WERI-Rb-1 (cell line): Measurements from ENCODE around the gene GPR39.

ENCODE experiments used
- DNase-seq: peaks from one replicate; pipeline ENCODE4 v3.0.0-alpha.2; 2020
- H3K27ac ChIP-seq: fragments of 250-450 bp; sonication (Bioruptor Pico); 2 replicates; pipeline ENCODE4 v1.5.1; 2020; ENCODE audit warnings: mild to moderate bottlenecking, moderate library complexity
- H3K27me3 ChIP-seq: fragments of 250-450 bp; sonication (Bioruptor Pico); 2 replicates; pipeline ENCODE4 v1.5.1; 2021; ENCODE audit warnings: mild to moderate bottlenecking, low read depth, moderate library complexity; ENCODE audit not compliant: insufficient read depth, severe bottlenecking
- H3K36me3 ChIP-seq: fragments of 250-450 bp; sonication (Bioruptor Pico); 2 replicates; pipeline ENCODE4 v1.5.1; 2020; ENCODE audit warnings: mild to moderate bottlenecking, moderate library complexity
- H3K4me3 ChIP-seq: 2 replicates; pipeline ENCODE4 v1.5.1; 2011; ENCODE audit warnings: low read depth, mild to moderate bottlenecking, control low read depth, low read length
- H3K9me3 ChIP-seq: fragments of 250-450 bp; sonication (Bioruptor Pico); 2 replicates; pipeline ENCODE4 v1.5.1; 2021; ENCODE audit warnings: mild to moderate bottlenecking, moderate library complexity; ENCODE audit not compliant: severe bottlenecking
- CTCF ChIP-seq: IDR thresholded peaks from 2 replicates; pipeline ENCODE4 v1.5.1; 2011; ENCODE audit warnings: low read depth, mild to moderate bottlenecking, control low read depth, inconsistent platforms, low read length

The GPR39 gene

GRCh38 chr2:132677661-132678060 lies 261.1 kb downstream of the GPR39 start:
- Histone ChIP-seq H3K36me3 (no peaks in the 10 kb centered on the region), H3K27ac (no peak overlapping the region), H3K9me3 (no peaks in the 10 kb centered on the region), H3K4me3 (no peak overlapping the region), H3K27me3 (no peaks in the 10 kb centered on the region)
- no peak for TF ChIP-seq CTCF
- no peak for DNase-seq

GRCh38 chr2:132678483-132678882 lies 261.9 kb downstream of the GPR39 start:
- no peak for TF ChIP-seq CTCF
- H3K9me3 ChIP-seq: no peaks in the 10 kb centered on the region
- H3K36me3 ChIP-seq: no peaks in the 10 kb centered on the region
- no peak overlapping the region for H3K27ac ChIP-seq
- no peak for DNase-seq
- H3K4me3 ChIP-seq: no peak overlapping the region
- no peaks in the 10 kb centered on the region for H3K27me3 ChIP-seq

GRCh38 chr2:132680544-132680943 lies 263.9 kb downstream of the GPR39 start:
- Histone ChIP-seq H3K36me3 (no peaks in the 10 kb centered on the region), H3K27me3 (no peaks in the 10 kb centered on the region), H3K27ac (no peak overlapping the region), H3K9me3 (no peaks in the 10 kb centered on the region), H3K4me3 (no peak overlapping the region)
- TF ChIP-seq CTCF: no peak
- no peak for DNase-seq

GRCh38 chr2:132681766-132682165 lies 265.2 kb downstream of the GPR39 start:
- TF ChIP-seq CTCF: no peak
- H3K27ac ChIP-seq: no peak overlapping the region
- no peaks in the 10 kb centered on the region for H3K27me3 ChIP-seq
- H3K9me3 ChIP-seq: no peaks in the 10 kb centered on the region
- no peak overlapping the region for H3K4me3 ChIP-seq
- no peak for DNase-seq
- no peaks in the 10 kb centered on the region for H3K36me3 ChIP-seq

- Histone ChIP-seq H3K36me3 (no peaks in the 10 kb centered on the region), H3K27me3 (no peaks in the 10 kb centered on the region), H3K27ac (no peak overlapping the region), H3K9me3 (no peaks in the 10 kb centered on the region), H3K4me3 (no peak overlapping the region)
- no peak for DNase-seq
- no peak for TF ChIP-seq CTCF
These were observed 274.2 kb downstream of the GPR39 start for GRCh38 chr2:132690664-132691303.

- no peaks in the 10 kb centered on the region for H3K36me3 ChIP-seq
- H3K4me3 ChIP-seq: no peak overlapping the region
- DNase-seq: no peak
- TF ChIP-seq CTCF: no peak
- H3K27me3 ChIP-seq: no peaks in the 10 kb centered on the region
- no peaks in the 10 kb centered on the region for H3K9me3 ChIP-seq
- no peak overlapping the region for H3K27ac ChIP-seq
These were observed 275.0 kb downstream of the GPR39 start for GRCh38 chr2:132691556-132691955.
